Cardiac muscle cell (in vitro differentiated cells and primary cell): ENCODE data around the gene ADGRD1. TPM values are rescaled to one million over a fixed set of nuclear protein-coding genes. Genes with fewer than 3 reads are reported as not detected.

Experiments used
- DNase-seq, 2 donors: peaks; one replicate each; pipeline versions ENCODE4 v3.0.0 to v3.0.0-alpha.2; 2010 to 2017; ENCODE audit warnings: low read depth in 1 of 2, low spot score in 1 of 2
- H3K27ac ChIP-seq: fragments of 200-600 bp; sonication (generic); 2 replicates; pipeline ENCODE4 v1.5.1; 2016
- H3K27me3 ChIP-seq: fragments of 200-600 bp; sonication (generic); 2 replicates; pipeline ENCODE4 v1.6.0; 2016; ENCODE audit warnings: control low read depth
- H3K36me3 ChIP-seq: fragments of 200-600 bp; sonication (generic); 2 replicates; pipeline ENCODE4 v1.5.1; 2016; ENCODE audit warnings: control low read depth
- H3K4me1 ChIP-seq: fragments of 200-600 bp; sonication (generic); 2 replicates; pipeline ENCODE4 v1.8.1; 2017; ENCODE audit warnings: low read depth, mild to moderate bottlenecking, mixed run types
- H3K4me3 ChIP-seq: fragments of 200-600 bp; sonication (generic); 2 replicates; pipeline ENCODE4 v1.5.1; 2016; ENCODE audit warnings: mild to moderate bottlenecking
- H3K9me3 ChIP-seq: fragments of 200-600 bp; sonication (generic); 2 replicates; pipeline ENCODE4 v1.5.1; 2017; ENCODE audit warnings: low read depth, mild to moderate bottlenecking, control low read depth
- CTCF ChIP-seq: IDR thresholded peaks from 2 replicates; pipeline ENCODE4 v1.5.1; 2012; ENCODE audit warnings: low read depth, mild to moderate bottlenecking, low read length
- polyA plus RNA-seq: library from polyadenylated mRNA; unstranded; fragments of >200 nt; fragmentation: Nextera tagmentation; extraction: Ambion mirVana; gene quantifications from 2 replicates; pipeline ENCODE4 v1.2.1, GENCODE V29; 2016
- total RNA-seq: library from RNA; depleted of rRNA; stranded (reverse); fragments of >200 nt; gene quantifications from 2 replicates; pipeline ENCODE4 v1.2.3, GENCODE V29; 2016

ADGRD1 gene
- total and polyA plus RNA-seq, 2 experiments from 2014 or later, result 66.6 to 74.0 TPM

DNA sequence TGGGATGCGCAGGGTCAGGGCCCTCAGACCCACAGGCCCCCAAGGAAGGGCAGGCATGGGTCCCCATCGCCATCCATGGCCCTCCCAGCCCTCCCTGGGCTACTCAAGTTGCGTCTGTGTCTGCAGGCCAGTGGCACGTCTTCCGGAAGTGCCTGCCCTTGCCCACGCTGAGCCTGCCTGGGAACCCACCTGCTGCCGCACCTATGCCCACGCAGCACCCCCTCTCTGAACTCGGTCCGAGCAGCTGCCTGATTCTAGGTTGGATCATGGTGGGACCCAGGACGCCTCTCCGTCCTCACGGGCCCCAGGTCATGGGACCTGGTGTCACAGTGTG is 182.8 kb downstream of the ADGRD1 start:
- Histone ChIP-seq H3K4me1 (no peaks in the 10 kb centered on the region), H3K9me3 (no peaks in the 10 kb centered on the region), H3K27me3 (no peaks in the 10 kb centered on the region), H3K4me3 (no peak overlapping the region), H3K36me3 (peaks cover 6% of the 10 kb centered on the region), H3K27ac (no peak overlapping the region)
- no peak for DNase-seq
- TF ChIP-seq CTCF, result no peak

DNA sequence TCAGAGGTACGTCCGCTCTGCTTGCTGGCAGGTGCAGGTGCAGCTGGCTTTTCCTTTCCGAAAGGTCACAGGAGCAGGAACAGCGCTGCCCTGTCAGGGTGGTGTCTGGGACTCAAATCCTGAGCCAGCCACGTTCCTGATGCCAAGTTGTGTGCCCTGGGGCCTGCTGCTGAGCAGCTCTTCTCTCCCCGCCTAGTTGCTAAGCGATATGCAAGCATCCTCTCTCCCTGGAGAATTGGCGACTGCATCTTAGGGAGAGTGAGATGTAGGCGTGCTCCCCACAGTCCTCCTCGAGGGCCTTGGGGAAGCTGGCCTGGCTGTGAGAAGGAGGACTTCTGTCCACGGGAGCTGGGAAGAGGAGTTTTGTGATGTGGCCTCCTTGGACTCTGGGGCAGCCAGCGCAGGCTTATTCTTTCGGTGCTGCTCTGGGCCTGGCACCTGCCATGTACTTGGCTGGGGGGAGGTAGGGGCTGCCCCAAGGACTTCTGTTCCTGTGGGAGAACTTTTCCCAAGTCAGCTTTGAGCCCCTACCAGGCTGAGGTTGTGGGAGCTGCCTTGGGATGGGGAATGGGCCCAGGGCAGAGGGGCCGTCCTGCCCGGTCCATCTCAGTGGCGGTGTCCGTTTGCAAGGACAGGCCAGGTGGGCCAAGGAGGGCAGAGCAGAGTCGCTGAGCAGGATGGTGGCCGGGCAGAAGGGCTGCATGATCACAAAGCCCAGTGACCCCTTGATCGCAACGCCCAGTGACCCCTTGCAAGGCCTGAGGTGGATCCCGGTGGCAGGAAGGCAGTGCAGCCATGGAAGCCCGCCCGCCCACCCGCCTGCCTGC is 183.5 kb downstream of the ADGRD1 start:
- Histone ChIP-seq H3K4me3 (no peak overlapping the region), H3K27me3 (no peaks in the 10 kb centered on the region), H3K4me1 (no peaks in the 10 kb centered on the region), H3K9me3 (no peaks in the 10 kb centered on the region), H3K36me3 (peaks cover 6% of the 10 kb centered on the region), H3K27ac (no peak overlapping the region)
- DNase-seq, result no peak
- TF ChIP-seq CTCF, result no peak

GRCh38 chr12:131137836-131138637 is 184.3 kb downstream of the ADGRD1 start:
- H3K27ac ChIP-seq, result no peak overlapping the region
- peak in 1 of 2 donors; percentile 49 for DNase-seq
- peaks cover 6% of the 10 kb centered on the region for H3K36me3 ChIP-seq
- H3K9me3 ChIP-seq, result no peaks in the 10 kb centered on the region
- no peaks in the 10 kb centered on the region for H3K27me3 ChIP-seq
- no peaks in the 10 kb centered on the region for H3K4me1 ChIP-seq
- H3K4me3 ChIP-seq, result no peak overlapping the region
- no peak for TF ChIP-seq CTCF

DNA sequence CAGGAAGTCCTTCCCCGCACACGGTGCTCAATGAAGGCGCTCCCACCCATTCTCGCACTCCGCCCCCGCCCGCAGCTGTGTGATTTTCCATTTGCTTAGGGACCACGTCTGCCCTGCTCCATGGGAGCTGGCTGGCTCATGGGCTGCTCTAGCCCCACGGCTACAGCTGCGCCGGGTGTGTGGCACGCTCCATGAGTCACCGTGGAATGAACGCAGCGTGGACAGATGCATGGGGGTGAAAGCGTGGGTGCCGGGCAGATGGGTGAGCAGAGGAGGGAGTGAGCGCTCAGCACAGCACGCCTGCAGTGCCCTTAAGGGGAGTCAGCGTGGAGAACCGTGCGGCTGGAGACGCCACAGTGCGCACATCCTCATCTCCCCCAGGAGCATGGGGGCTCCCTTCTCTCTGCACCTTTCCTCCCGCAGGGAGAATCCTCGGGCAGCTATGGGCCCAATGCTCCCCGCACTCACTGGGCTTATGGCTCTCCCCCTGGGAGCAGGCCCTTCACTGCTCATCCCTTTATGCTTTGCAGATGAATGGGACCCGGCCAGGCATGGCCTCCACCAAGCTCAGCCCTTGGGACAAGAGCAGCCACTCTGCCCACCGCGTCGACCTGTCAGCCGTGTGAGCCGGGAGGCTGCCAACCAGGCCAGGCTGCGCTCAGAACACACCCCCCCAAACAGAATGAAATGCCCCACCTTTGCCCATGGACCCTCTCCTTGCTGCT is 185.1 kb downstream of the ADGRD1 start:
- H3K27ac ChIP-seq, result no peak overlapping the region
- no peak overlapping the region for H3K4me3 ChIP-seq
- DNase-seq, result no peak
- H3K9me3 ChIP-seq, result no peaks in the 10 kb centered on the region
- no peaks in the 10 kb centered on the region for H3K27me3 ChIP-seq
- H3K36me3 ChIP-seq, result peaks cover 6% of the 10 kb centered on the region
- H3K4me1 ChIP-seq, result no peaks in the 10 kb centered on the region
- TF ChIP-seq CTCF, result no peak

- Histone ChIP-seq H3K27me3 (no peaks in the 10 kb centered on the region), H3K36me3 (peaks cover 3% of the 10 kb centered on the region), H3K9me3 (no peaks in the 10 kb centered on the region), H3K27ac (no peak overlapping the region), H3K4me3 (no peak overlapping the region), H3K4me1 (no peaks in the 10 kb centered on the region)
- no peak for DNase-seq
- no peak for TF ChIP-seq CTCF
These were observed 185.8 kb downstream of the ADGRD1 start for GRCh38 chr12:131139363-131140068.
